Measurements from ENCODE around the gene BCOR.

DNA sequence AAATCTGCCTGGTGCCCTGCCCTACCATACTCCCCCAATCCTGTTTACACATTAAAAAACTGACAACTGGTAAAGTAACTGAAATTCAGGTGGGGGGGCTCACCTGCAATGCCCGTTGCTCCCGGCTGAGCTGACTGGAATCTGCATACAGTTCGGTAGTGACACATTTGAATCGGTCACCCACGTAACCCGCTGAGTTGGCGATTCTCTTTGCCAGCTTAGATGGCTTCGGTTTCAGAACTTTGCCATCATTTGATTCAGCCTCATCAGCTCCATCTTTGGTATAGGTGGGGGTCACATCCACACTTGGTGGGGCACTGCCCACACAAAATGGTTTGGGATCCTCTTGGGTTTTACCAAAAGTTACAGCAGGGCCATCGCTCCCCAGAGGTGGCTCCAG, 25.5 kb downstream of the BCOR start:
- no peak for TF ChIP-seq POLR2AphosphoS5 (IDR thresholded peaks at IDR 0.05; ENCODE audit: low read depth, low read length)
- no peak for TF ChIP-seq TCF12 (IDR thresholded peaks at IDR 0.05)
- TF ChIP-seq, protein P1, sequence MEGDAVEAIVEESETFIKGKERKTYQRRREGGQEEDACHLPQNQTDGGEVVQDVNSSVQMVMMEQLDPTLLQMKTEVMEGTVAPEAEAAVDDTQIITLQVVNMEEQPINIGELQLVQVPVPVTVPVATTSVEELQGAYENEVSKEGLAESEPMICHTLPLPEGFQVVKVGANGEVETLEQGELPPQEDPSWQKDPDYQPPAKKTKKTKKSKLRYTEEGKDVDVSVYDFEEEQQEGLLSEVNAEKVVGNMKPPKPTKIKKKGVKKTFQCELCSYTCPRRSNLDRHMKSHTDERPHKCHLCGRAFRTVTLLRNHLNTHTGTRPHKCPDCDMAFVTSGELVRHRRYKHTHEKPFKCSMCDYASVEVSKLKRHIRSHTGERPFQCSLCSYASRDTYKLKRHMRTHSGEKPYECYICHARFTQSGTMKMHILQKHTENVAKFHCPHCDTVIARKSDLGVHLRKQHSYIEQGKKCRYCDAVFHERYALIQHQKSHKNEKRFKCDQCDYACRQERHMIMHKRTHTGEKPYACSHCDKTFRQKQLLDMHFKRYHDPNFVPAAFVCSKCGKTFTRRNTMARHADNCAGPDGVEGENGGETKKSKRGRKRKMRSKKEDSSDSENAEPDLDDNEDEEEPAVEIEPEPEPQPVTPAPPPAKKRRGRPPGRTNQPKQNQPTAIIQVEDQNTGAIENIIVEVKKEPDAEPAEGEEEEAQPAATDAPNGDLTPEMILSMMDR (IDR thresholded peaks at IDR 0.05): no peak
- TF ChIP-seq TAF1 (IDR thresholded peaks at IDR 0.05; ENCODE audit: borderline replicate concordance, low read depth, low read length): no peak
- TF ChIP-seq, protein P2, sequence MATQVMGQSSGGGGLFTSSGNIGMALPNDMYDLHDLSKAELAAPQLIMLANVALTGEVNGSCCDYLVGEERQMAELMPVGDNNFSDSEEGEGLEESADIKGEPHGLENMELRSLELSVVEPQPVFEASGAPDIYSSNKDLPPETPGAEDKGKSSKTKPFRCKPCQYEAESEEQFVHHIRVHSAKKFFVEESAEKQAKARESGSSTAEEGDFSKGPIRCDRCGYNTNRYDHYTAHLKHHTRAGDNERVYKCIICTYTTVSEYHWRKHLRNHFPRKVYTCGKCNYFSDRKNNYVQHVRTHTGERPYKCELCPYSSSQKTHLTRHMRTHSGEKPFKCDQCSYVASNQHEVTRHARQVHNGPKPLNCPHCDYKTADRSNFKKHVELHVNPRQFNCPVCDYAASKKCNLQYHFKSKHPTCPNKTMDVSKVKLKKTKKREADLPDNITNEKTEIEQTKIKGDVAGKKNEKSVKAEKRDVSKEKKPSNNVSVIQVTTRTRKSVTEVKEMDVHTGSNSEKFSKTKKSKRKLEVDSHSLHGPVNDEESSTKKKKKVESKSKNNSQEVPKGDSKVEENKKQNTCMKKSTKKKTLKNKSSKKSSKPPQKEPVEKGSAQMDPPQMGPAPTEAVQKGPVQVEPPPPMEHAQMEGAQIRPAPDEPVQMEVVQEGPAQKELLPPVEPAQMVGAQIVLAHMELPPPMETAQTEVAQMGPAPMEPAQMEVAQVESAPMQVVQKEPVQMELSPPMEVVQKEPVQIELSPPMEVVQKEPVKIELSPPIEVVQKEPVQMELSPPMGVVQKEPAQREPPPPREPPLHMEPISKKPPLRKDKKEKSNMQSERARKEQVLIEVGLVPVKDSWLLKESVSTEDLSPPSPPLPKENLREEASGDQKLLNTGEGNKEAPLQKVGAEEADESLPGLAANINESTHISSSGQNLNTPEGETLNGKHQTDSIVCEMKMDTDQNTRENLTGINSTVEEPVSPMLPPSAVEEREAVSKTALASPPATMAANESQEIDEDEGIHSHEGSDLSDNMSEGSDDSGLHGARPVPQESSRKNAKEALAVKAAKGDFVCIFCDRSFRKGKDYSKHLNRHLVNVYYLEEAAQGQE (IDR thresholded peaks at IDR 0.05; ENCODE audit: low read depth, low read length): no peak
- TF ChIP-seq ELF1 (IDR thresholded peaks at IDR 0.05): no peak
- TF ChIP-seq RFX5 (IDR thresholded peaks at IDR 0.05; ENCODE audit: low read length): no peak
- no peak for TF ChIP-seq JUND (IDR thresholded peaks at IDR 0.05)
- TF ChIP-seq TEAD4 (IDR thresholded peaks at IDR 0.05; ENCODE audit: borderline replicate concordance, insufficient read depth): no peak
